AG04449 (cell line): ENCODE results near the gene SULT1C2.

Source experiments
- CTCF ChIA-PET: fragments of 350-600 bp; formaldehyde crosslinking; extraction: SDS; loops from one replicate; lab custom pipeline; 2021; ENCODE audit warnings: antibody characterized with exemption; lab: Yijun Ruan, JAX
- POLR2A ChIA-PET: fragments of 400-600, 350-600 bp; formaldehyde crosslinking; extraction: SDS; loops from one replicate; lab custom pipeline; 2020; ENCODE audit warnings: antibody characterized with exemption, inconsistent platforms; lab: Yijun Ruan, JAX
- DNase-seq: peaks from one replicate; pipeline ENCODE4 v3.0.0-alpha.2; 2010; ENCODE audit warnings: low read depth, low spot score
- H3K4me3 ChIP-seq: 2 replicates; pipeline ENCODE4 v1.5.1; 2011; ENCODE audit warnings: low read depth, mild to moderate bottlenecking, control low read depth, low read length
- TF ChIP-seq, protein P1 (sequence below): IDR thresholded peaks from one replicate; pipeline ENCODE4 v1.5.1; 2011; ENCODE audit warnings: mild to moderate bottlenecking, moderate library complexity, low read length, control low read depth, inconsistent platforms; ENCODE audit not compliant: insufficient read depth; ENCODE audit errors: missing control alignments

The SULT1C2 gene

DNA sequence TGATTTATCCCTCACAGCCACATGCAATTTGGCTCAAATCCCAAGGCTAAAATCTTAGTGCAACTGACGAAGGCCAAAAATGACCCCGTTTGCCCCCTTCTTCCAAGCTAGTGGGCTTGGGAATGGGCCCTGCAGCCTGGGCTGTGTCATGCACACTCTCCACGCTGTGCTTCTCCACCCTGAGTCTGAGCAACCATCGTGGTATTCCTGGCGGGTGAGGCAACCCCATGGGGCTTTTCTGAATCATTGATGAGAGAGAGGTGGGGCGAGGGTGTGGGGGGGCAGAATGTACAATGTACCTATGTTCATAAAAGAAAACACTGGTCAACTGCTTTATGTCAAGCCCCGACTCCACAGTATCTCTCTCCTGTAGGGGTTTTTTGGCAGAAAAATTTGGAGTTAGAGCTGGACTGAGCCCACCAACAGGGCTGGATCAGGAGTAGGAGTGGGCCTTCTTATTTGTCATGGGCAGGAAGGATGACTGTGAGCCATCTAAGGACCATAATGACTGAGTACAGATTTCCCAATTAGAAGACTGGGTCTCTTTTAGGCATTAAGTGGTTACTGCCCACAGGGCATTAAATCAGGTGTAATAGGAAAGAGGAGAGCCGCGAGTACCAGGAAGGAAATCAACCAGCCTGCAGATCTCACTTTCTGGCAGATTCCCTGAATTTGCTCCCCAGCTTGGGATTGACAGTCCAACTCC, 8.9 kb downstream of the SULT1C2 start:
- POLR2A ChIA-PET = no interaction called here
- no peak overlapping the region for H3K4me3 ChIP-seq
- DNase-seq = peak; percentile 23
- TF ChIP-seq, protein P1, sequence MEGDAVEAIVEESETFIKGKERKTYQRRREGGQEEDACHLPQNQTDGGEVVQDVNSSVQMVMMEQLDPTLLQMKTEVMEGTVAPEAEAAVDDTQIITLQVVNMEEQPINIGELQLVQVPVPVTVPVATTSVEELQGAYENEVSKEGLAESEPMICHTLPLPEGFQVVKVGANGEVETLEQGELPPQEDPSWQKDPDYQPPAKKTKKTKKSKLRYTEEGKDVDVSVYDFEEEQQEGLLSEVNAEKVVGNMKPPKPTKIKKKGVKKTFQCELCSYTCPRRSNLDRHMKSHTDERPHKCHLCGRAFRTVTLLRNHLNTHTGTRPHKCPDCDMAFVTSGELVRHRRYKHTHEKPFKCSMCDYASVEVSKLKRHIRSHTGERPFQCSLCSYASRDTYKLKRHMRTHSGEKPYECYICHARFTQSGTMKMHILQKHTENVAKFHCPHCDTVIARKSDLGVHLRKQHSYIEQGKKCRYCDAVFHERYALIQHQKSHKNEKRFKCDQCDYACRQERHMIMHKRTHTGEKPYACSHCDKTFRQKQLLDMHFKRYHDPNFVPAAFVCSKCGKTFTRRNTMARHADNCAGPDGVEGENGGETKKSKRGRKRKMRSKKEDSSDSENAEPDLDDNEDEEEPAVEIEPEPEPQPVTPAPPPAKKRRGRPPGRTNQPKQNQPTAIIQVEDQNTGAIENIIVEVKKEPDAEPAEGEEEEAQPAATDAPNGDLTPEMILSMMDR = no peak
- CTCF ChIA-PET = no interaction called here

DNA sequence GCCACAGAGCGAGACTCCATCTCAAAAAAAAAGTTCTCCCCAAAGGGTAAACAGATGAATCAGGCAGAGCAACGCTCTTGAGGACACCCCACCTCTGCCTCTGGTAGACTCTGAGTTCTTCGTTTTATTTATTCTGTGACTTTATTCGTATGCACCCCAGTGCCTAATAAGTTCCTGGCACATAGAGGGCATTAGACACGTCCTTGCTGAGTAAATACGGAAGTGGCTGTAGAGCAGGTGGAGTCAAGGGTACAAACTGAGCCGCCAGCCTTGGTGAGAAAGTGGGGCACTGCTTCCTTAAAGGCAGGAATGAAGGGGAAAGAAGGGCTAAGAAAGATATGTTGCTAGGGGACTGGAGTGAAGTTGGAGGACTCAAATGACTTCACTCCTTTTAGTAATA, 12.9 kb downstream of the SULT1C2 start:
- no peak for DNase-seq
- POLR2A ChIA-PET = no interaction called here
- H3K4me3 ChIP-seq = no peak overlapping the region
- CTCF ChIA-PET = interaction anchor here (0.8 kb wide), 1 partner anchor 12 kb away, joined by 3 read pairs; no protein-coding TSS in a partner anchor
- TF ChIP-seq, protein P1 = no peak

DNA sequence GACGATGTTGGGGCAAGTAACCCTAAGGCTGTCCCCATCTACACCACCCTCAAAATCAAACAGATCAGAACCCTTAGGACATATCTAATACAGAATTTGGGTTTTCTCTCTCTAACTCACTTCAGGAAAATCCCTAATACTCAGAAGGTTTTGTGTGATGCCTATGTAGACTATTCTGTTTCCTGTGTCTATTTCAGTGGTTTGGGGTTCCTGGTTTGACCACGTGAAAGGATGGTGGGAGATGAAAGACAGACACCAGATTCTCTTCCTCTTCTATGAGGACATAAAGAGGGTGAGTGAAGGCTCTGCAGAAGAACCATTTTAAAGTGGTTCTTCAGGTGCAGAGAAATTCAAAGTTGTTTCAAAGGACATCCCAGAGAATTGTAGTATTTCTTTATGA, 16.3 kb downstream of the SULT1C2 start:
- ChIA-PET CTCF (no interaction called here), POLR2A (no interaction called here)
- no peak overlapping the region for H3K4me3 ChIP-seq
- DNase-seq = no peak
- TF ChIP-seq, protein P1 = no peak

DNA sequence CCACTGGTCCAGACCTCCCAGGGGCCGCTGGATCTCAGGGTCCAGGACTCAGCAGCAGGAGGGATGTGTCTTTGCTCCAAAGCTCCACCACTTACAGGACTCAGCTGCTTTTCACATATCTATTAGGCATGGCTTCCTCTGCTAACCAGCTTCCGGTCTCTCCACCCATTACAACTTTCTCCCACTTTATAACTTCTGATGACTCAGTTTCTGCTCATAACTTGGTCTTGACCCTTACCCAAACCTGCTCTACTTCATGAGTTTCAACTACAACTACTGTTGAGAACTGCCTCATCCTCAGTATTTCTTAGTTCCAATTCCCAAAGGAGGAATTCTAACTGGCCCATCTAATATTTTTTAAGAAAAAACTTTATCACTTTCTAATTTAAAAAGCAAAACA, 17.2 kb downstream of the SULT1C2 start:
- DNase-seq = no peak
- ChIA-PET CTCF (no interaction called here), POLR2A (interaction anchor here (0.6 kb wide), 1 partner anchor 19 kb away, joined by 3 read pairs; no protein-coding TSS in a partner anchor)
- no peak overlapping the region for H3K4me3 ChIP-seq
- TF ChIP-seq, protein P1 = no peak

DNA sequence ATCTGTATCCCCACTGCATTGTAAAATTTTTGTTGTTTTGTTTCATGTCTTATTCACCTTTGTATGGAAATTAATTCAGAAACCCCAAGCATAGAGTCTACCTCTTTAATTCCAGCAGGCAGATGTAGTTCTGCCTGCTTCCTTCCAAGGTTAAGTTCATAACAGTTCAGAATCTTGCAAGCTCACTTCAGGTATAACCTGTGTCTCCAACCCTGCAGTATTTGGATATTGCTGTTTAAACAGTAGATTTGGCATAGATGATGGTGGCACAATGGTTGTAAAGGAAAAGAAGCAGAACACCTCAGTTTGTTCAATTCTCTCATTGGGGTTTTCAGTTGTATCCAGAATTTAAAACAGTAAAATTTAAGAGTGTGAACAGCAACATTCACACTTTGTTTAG, 21.2 kb downstream of the SULT1C2 start:
- DNase-seq = no peak
- TF ChIP-seq, protein P1 = no peak
- POLR2A ChIA-PET = no interaction called here
- H3K4me3 ChIP-seq = no peak overlapping the region
- CTCF ChIA-PET = interaction anchor here (1.2 kb wide), 1 partner anchor 11 kb away, joined by 3 read pairs; no protein-coding TSS in a partner anchor

DNA sequence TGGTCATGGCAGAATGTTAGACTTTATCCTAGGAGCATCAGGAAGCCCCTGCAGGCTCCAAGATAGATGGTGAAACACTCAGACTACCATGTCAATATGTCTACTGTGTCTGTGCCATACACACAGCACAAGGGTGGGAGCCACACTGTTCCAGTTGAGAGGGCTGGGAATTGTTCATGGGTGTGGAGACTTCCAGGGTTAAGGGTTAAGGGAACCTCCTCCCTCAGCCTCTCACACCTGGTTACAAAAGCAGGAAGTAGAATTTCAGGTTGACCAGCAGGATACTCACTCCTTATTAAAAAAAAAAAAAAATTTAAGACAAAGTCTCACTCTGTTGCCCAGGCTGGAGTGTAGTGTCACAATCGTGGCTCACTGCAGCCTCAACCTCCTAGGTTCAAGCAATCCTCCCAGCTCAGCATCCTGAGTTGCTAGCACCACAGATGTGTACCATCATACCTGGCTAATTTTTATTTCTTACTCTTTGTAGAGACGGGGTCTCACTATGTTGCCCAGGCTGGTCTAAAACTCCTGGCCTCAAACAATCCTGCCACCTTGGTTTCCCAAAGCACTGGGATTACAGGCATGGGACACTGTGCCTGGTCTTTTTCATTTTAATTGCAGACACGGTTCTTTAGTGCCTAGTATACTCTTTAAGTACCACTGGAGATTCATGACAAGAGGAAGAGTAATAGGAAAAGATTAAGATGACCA, 26.0 kb downstream of the SULT1C2 start:
- TF ChIP-seq, protein P1 = no peak
- DNase-seq = no peak
- no peak overlapping the region for H3K4me3 ChIP-seq
- ChIA-PET POLR2A (no interaction called here), CTCF (no interaction called here)
